HFF-Myc (cell line): ENCODE results near the gene GFOD1.

Experiments
- DNase-seq: peaks from one replicate; pipeline ENCODE4 v3.0.0-alpha.2; 2011; ENCODE audit warnings: low read depth; ENCODE audit errors: extremely low read depth
- H3K4me3 ChIP-seq: replicated peaks from 2 replicates; pipeline ENCODE4 v1.5.1; 2011; ENCODE audit warnings: low read depth, mild to moderate bottlenecking, control low read depth, low read length
- TF ChIP-seq, protein P1 (sequence below): IDR thresholded peaks from 2 replicates; pipeline ENCODE4 v1.5.1; 2012; ENCODE audit warnings: mild to moderate bottlenecking, low read depth, low read length, control low read depth; ENCODE audit errors: missing control alignments

The GFOD1 gene

DNA sequence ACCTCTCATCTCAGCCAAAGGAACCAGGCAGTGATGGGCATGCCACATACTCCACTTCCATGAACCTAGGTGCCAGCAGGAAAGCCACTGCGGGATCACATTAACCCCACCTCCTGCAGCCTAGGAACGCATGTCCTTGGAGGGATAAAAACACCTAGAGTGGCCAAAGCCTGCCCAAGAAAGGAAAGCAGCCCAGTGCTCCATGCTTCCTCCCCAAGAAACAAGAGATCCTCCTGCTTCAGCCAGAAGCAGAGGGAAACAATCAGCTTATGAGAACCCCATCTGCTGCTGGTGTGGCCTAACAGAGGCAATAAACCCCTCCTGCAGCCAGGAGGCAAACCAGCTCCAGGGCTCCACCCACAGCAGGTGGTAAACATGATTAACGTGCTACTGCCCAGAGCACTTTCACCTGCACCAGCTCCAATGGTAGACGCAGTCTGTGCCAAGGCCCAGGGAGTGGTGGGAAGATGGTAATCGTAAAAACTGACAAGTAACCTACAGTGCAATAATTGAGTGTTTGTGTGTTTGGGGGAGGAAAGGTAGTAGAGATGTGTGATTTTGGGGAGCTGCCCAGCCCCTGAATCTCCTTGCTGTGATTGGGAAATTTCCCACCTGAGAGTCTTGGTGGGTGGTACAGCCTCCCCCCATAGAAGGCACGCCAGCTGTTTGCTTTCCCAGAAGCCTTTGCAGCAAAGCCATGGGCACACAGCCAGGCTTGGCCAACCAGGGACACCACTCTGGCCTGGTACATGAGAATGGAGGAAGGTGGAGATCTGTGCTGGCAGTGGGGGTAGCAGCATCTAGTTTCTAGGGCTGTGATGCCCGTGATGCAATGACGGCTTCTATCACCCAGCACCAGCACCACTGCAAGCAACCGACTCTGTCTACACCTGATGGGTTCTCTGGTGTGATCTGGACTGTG is 108.5 kb downstream of the GFOD1 start:
- TF ChIP-seq, protein P1, sequence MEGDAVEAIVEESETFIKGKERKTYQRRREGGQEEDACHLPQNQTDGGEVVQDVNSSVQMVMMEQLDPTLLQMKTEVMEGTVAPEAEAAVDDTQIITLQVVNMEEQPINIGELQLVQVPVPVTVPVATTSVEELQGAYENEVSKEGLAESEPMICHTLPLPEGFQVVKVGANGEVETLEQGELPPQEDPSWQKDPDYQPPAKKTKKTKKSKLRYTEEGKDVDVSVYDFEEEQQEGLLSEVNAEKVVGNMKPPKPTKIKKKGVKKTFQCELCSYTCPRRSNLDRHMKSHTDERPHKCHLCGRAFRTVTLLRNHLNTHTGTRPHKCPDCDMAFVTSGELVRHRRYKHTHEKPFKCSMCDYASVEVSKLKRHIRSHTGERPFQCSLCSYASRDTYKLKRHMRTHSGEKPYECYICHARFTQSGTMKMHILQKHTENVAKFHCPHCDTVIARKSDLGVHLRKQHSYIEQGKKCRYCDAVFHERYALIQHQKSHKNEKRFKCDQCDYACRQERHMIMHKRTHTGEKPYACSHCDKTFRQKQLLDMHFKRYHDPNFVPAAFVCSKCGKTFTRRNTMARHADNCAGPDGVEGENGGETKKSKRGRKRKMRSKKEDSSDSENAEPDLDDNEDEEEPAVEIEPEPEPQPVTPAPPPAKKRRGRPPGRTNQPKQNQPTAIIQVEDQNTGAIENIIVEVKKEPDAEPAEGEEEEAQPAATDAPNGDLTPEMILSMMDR = no peak
- DNase-seq = no peak
- H3K4me3 ChIP-seq = no peak overlapping the region

- DNase-seq = no peak
- H3K4me3 ChIP-seq = no peak overlapping the region
- TF ChIP-seq, protein P1 = no peak
Observed at GRCh38 chr6:13377054-13377758, 110.2 kb downstream of the GFOD1 start.

- TF ChIP-seq, protein P1 = no peak
- no peak for DNase-seq
- H3K4me3 ChIP-seq = no peak overlapping the region
Observed at GRCh38 chr6:13375360-13375878, 112.0 kb downstream of the GFOD1 start.

GRCh38 chr6:13373919-13374318 is 113.5 kb downstream of the GFOD1 start:
- TF ChIP-seq, protein P1 = no peak
- no peak overlapping the region for H3K4me3 ChIP-seq
- DNase-seq = no peak

- no peak for DNase-seq
- TF ChIP-seq, protein P1 = no peak
- no peak overlapping the region for H3K4me3 ChIP-seq
Observed at GRCh38 chr6:13373488-13373886, 113.9 kb downstream of the GFOD1 start.

- DNase-seq = no peak
- no peak overlapping the region for H3K4me3 ChIP-seq
- TF ChIP-seq, protein P1 = no peak
Observed at GRCh38 chr6:13372688-13373487, 114.5 kb downstream of the GFOD1 start.
